K562 (cell line): ENCODE measurements around the gene NUPR1. TPM values are rescaled to one million over a fixed set of nuclear protein-coding genes. Genes with fewer than 3 reads are reported as not detected.

Source experiments
- KDM2B ChIP-seq: fragments of 250-450 bp; sonication (Bioruptor Pico); IDR thresholded peaks from 2 replicates; pipeline ENCODE4 v1.8.0; 2021; ENCODE audit warnings: mild to moderate bottlenecking, moderate library complexity
- NR4A1 ChIP-seq, 2 experiments: fragments of 250-450 bp in 1 of 2; fragments of 450-650 bp in 1 of 2; sonication (Bioruptor Pico) in 1 of 2; IDR thresholded peaks; 2 replicates each; pipeline versions ENCODE4 v1.4.0 to v1.6.1; 2016 to 2020; ENCODE audit warnings: mild to moderate bottlenecking in 2 of 2, missing compliant biosample characterization in 1 of 2, missing genetic modification characterization in 1 of 2, moderate library complexity in 1 of 2
- POLR2A ChIP-seq: fragments of 450-650 bp; conservative IDR thresholded peaks from 2 replicates; pipeline ENCODE4 v1.6.1; 2016
- RAD21 ChIP-seq, 2 experiments: fragments of 250-450 bp in 1 of 2; fragments of 450-650 bp in 1 of 2; sonication (Bioruptor Pico) in 1 of 2; formaldehyde crosslinking in 1 of 2; IDR thresholded peaks in 1 of 2; conservative IDR thresholded peaks in 1 of 2; 2 replicates each; pipeline versions ENCODE4 v1.4.0 to v1.8.0; 2020 to 2022; ENCODE audit warnings: mild to moderate bottlenecking in 2 of 2, moderate library complexity in 1 of 2
- RBBP5 ChIP-seq: fragments of 200-600 bp; sonication (generic); IDR thresholded peaks from 2 replicates; pipeline ENCODE4 v1.6.1; 2012; ENCODE audit warnings: borderline replicate concordance, mild to moderate bottlenecking, low read length, control low read depth, inconsistent platforms; ENCODE audit not compliant: insufficient read depth, poor library complexity, severe bottlenecking
- RHOXF2B ChIP-seq: fragments of 250-450 bp; sonication (Bioruptor Pico); conservative IDR thresholded peaks from 2 replicates; pipeline ENCODE4 v1.5.1; 2021
- SIX5 ChIP-seq, 2 experiments: IDR thresholded peaks; 2 replicates each; pipeline ENCODE4 v1.6.1; 2011; ENCODE audit warnings: low read length in 2 of 2, borderline replicate concordance in 1 of 2, low read depth in 1 of 2, mild to moderate bottlenecking in 1 of 2, moderate library complexity in 1 of 2; ENCODE audit not compliant: insufficient read depth in 1 of 2
- ZBTB8A ChIP-seq: fragments of 450-650 bp; IDR thresholded peaks from 2 replicates; pipeline ENCODE4 v1.6.1; 2018; ENCODE audit warnings: mild to moderate bottlenecking, moderate library complexity; ENCODE audit not compliant: partially characterized antibody
- polyA plus RNA-seq, 8 experiments: library from polyadenylated mRNA; depleted of rRNA in 4 of 8; stranded (reverse) in 5 of 8; unstranded in 3 of 8; fragments of >200 nt; fragmentation: Nextera tagmentation in 2 of 8; fragmentation: Illumina TruSeq in 1 of 8; extraction: Ambion mirVana in 2 of 8; extraction: Trizol in 1 of 8; gene quantifications; 2 replicates each; pipeline versions ENCODE4 v1.2.1 to v1.2.3, GENCODE V29; 2011 to 2014; ENCODE audit warnings: inconsistent platforms in 1 of 8, missing spikeins in 1 of 8
- total RNA-seq, 7 experiments: library from RNA; depleted of rRNA in 6 of 7; stranded (reverse); fragments of >200 nt in 6 of 7; fragmentation: Illumina TruSeq in 2 of 7; extraction: Trizol in 2 of 7; gene quantifications; 2 replicates each; pipeline versions ENCODE4 v1.2.1 to v1.2.3, GENCODE V29; 2011 to 2021; ENCODE audit warnings: low replicate concordance in 1 of 7
- TF ChIP-seq, protein P1 (sequence below): IDR thresholded peaks from 2 replicates; pipeline ENCODE4 v1.6.1; 2012; ENCODE audit warnings: low read depth, low read length, improper control_type of control experiment, borderline replicate concordance
- TF ChIP-seq, protein P2 (sequence below): fragments of 450-650 bp; formaldehyde crosslinking; IDR thresholded peaks from 2 replicates; pipeline ENCODE4 v1.4.0; 2020; ENCODE audit warnings: mild to moderate bottlenecking, mixed read lengths
- TF ChIP-seq, protein P3 (sequence below): fragments of 450-650 bp; IDR thresholded peaks from 2 replicates; pipeline ENCODE4 v1.6.1; 2016; ENCODE audit warnings: low read depth

Gene NUPR1
- total and polyA plus RNA-seq, 9 of the 15 experiments (the other 6 are each of a cell fraction or from before 2014, with no cell fraction given) = 0.07 to 1.5 (median 0.27) TPM

DNA sequence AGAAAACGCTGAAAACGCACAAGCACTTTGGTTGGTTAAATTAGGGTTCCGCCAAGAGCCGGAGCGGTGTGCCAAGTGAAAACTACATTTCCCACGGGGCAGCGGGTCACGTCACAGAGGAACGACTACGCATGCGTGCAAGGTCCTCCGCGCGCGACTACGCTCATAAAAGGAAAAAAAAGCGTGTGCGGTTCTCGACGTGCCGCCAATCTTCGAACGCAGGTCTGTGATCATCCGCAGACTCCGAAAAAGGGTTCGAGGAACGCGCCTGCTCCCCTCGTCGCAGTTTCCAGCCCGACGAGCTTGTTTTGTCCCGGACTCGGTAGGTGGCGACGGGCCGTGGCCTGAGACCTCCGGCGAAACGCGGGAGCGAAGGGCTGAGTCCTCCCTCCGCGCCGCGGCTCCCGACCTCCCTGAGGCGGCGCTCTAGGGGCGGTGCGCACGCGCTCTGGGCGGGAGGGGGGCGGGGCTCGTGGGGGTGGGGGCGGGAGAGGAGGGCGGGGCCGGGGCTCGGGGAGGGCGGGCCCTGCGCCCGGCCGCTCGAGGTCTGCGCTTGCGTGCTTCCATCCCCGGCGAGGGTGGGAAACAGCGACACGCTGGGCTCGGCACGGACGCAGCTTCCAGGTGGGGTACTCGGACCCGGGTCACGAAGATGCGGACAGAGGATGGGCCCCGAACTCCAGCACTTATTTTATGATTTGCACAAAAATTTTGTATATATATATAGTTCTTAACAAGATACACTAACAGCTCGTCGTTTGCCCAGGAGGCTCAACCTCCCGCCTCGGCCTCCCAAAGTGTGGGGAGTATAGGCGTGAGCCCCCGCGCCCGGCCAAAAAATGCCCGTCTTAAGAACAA, 15.2 kb upstream of the NUPR1 start, which contains the start of gene SGF29 (continued):
- TF ChIP-seq NR4A1 (CRISPR knock-in tag; IDR thresholded peaks at IDR 0.05) (peak; percentile 77; the same call in 1 of the 2 replicates), NR4A1 (tag; IDR thresholded peaks at IDR 0.05) (no peak), RBBP5 (peak; percentile 80), POLR2A (peak; percentile 99), KDM2B (CRISPR knock-in tag) (0 out of 2 replicates have a peak, but pooled peaks have one; percentile 46), RHOXF2B (CRISPR knock-in tag) (0 out of 2 replicates have a peak, but pooled peaks have one; percentile 49), ZBTB8A (no peak), SIX5 (IDR thresholded peaks at IDR 0.05; ENCODE audit: borderline replicate concordance in 1 of 2, insufficient read depth in 1 of 2, low read depth in 1 of 2, low read length in 2 of 2) (peak; percentile 67), RAD21 (CRISPR knock-in tag; conservative IDR thresholded peaks at IDR 0.05 in 1 of 2, IDR thresholded peaks at IDR 0.05 in 1 of 2) (peak; percentile 17; a peak in 1 of 4 replicates)
- TF ChIP-seq, protein P1, sequence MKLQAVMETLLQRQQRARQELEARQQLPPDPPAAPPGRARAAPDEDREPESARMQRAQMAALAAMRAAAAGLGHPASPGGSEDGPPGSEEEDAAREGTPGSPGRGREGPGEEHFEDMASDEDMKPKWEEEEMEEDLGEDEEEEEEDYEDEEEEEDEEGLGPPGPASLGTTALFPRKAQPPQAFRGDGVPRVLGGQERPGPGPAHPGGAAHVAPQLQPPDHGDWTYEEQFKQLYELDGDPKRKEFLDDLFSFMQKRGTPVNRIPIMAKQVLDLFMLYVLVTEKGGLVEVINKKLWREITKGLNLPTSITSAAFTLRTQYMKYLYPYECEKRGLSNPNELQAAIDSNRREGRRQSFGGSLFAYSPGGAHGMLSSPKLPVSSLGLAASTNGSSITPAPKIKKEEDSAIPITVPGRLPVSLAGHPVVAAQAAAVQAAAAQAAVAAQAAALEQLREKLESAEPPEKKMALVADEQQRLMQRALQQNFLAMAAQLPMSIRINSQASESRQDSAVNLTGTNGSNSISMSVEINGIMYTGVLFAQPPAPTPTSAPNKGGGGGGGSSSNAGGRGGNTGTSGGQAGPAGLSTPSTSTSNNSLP = no peak
- TF ChIP-seq, protein P2, sequence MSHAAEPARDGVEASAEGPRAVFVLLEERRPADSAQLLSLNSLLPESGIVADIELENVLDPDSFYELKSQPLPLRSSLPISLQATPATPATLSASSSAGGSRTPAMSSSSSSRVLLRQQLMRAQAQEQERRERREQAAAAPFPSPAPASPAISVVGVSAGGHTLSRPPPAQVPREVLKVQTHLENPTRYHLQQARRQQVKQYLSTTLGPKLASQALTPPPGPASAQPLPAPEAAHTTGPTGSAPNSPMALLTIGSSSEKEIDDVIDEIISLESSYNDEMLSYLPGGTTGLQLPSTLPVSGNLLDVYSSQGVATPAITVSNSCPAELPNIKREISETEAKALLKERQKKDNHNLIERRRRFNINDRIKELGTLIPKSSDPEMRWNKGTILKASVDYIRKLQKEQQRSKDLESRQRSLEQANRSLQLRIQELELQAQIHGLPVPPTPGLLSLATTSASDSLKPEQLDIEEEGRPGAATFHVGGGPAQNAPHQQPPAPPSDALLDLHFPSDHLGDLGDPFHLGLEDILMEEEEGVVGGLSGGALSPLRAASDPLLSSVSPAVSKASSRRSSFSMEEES (CRISPR knock-in tag) = 0 out of 2 replicates have a peak, but pooled peaks have one; percentile 3
- TF ChIP-seq, protein P3, sequence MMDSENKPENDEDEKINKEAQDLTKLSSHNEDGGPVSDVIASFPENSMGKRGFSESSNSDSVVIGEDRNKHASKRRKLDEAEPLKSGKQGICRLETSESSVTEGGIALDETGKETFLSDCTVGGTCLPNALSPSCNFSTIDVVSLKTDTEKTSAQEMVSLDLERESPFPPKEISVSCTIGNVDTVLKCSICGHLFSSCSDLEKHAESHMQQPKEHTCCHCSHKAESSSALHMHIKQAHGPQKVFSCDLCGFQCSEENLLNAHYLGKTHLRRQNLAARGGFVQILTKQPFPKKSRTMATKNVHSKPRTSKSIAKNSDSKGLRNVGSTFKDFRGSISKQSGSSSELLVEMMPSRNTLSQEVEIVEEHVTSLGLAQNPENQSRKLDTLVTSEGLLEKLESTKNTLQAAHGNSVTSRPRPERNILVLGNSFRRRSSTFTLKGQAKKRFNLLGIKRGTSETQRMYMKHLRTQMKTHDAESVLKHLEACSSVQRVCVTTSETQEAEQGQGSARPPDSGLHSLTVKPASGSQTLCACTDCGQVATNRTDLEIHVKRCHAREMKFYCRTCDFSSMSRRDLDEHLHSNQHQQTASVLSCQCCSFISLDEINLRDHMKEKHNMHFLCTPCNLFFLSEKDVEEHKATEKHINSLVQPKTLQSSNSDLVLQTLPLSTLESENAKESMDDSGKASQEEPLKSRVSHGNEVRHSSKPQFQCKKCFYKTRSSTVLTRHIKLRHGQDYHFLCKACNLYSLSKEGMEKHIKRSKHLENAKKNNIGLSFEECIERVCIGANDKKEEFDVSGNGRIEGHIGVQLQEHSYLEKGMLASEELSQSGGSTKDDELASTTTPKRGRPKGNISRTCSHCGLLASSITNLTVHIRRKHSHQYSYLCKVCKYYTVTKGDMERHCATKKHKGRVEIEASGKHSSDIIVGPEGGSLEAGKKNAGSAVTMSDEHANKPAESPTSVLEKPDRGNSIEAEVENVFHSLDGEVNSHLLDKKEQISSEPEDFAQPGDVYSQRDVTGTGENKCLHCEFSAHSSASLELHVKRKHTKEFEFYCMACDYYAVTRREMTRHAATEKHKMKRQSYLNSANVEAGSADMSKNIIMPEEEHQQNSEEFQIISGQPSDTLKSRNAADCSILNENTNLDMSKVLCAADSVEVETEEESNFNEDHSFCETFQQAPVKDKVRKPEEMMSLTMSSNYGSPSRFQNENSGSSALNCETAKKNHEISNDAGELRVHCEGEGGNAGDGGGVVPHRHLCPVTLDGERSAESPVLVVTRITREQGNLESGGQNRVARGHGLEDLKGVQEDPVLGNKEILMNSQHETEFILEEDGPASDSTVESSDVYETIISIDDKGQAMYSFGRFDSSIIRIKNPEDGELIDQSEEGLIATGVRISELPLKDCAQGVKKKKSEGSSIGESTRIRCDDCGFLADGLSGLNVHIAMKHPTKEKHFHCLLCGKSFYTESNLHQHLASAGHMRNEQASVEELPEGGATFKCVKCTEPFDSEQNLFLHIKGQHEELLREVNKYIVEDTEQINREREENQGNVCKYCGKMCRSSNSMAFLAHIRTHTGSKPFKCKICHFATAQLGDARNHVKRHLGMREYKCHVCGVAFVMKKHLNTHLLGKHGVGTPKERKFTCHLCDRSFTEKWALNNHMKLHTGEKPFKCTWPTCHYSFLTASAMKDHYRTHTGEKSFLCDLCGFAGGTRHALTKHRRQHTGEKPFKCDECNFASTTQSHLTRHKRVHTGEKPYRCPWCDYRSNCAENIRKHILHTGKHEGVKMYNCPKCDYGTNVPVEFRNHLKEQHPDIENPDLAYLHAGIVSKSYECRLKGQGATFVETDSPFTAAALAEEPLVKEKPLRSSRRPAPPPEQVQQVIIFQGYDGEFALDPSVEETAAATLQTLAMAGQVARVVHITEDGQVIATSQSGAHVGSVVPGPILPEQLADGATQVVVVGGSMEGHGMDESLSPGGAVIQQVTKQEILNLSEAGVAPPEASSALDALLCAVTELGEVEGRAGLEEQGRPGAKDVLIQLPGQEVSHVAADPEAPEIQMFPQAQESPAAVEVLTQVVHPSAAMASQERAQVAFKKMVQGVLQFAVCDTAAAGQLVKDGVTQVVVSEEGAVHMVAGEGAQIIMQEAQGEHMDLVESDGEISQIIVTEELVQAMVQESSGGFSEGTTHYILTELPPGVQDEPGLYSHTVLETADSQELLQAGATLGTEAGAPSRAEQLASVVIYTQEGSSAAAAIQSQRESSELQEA = peak; percentile 36; the same call in 1 of the 2 replicates
